Measurements from ENCODE around the gene PHACTR3.

DNA sequence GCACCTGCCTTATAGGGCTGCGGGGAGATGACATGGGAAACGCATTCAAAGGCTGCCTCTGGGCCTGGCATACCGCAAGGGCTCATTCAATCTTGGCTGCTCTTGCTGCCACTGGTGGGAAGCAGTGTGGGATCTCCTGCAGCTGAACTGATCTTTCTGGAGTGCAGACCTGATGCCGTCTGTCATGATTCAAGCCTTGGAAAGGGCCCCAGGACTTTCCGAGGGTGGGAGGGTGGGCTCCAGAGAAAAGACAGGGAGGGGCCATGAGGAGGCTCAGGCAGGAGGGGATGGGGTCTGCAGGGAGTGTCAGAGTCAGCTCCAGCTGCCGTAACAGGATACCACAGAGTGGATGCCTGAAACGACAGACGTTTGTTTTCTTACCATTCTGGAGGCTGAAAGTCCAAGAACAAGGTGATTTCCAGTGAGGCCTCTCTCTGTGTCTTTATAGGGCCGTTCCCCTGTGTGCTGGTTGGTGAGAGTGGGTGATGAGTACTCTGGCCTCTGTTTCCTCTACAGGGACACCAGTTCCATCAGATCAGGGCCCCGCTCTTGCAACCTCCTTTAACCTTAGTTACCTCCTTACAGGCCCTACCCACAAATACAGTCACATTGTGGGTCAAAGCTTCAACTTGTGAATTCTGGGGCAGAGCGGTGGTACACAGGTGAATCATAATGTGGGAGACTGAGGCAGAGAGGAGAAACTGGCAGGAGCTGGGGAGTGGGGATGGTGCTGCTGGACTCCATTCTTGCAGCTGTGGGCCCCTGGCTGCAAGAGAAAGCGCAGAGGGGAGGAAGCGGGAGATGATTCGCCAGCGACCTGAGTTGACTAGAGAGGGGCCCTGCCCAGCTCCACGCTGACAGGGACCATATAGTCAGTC, 180.7 kb downstream of the PHACTR3 start:
- TF ChIP-seq, protein P1, sequence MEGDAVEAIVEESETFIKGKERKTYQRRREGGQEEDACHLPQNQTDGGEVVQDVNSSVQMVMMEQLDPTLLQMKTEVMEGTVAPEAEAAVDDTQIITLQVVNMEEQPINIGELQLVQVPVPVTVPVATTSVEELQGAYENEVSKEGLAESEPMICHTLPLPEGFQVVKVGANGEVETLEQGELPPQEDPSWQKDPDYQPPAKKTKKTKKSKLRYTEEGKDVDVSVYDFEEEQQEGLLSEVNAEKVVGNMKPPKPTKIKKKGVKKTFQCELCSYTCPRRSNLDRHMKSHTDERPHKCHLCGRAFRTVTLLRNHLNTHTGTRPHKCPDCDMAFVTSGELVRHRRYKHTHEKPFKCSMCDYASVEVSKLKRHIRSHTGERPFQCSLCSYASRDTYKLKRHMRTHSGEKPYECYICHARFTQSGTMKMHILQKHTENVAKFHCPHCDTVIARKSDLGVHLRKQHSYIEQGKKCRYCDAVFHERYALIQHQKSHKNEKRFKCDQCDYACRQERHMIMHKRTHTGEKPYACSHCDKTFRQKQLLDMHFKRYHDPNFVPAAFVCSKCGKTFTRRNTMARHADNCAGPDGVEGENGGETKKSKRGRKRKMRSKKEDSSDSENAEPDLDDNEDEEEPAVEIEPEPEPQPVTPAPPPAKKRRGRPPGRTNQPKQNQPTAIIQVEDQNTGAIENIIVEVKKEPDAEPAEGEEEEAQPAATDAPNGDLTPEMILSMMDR (IDR thresholded peaks at IDR 0.05) = no peak
- TF ChIP-seq POLR2A (IDR thresholded peaks at IDR 0.05) = no peak

Measured in prostate gland (tissue), 2 donors.